Muscle of leg (tissue), 11 donors: ENCODE data around the gene SPR. TPM values are rescaled to one million over a fixed set of nuclear protein-coding genes. Genes with fewer than 3 reads are reported as not detected.

Experiments used
- DNase-seq: peaks from one replicate; pipeline ENCODE4 v3.0.0; 2013
- H3K27ac ChIP-seq: one replicate; pipeline ENCODE4 v1.5.1; 2013; ENCODE audit warnings: mild to moderate bottlenecking, low read length, control low read depth
- H3K27me3 ChIP-seq: one replicate; pipeline ENCODE4 v1.6.1; 2013; ENCODE audit warnings: low read length; ENCODE audit not compliant: control insufficient read depth, insufficient read depth
- H3K36me3 ChIP-seq: one replicate; pipeline ENCODE4 v1.6.1; 2013; ENCODE audit warnings: low read length; ENCODE audit not compliant: control insufficient read depth, insufficient read depth
- H3K4me1 ChIP-seq: one replicate; pipeline ENCODE4 v1.6.1; 2013; ENCODE audit warnings: low read length; ENCODE audit not compliant: control insufficient read depth, insufficient read depth
- H3K4me3 ChIP-seq: one replicate; pipeline ENCODE4 v1.5.1; 2013; ENCODE audit warnings: low read length, control low read depth
- H3K9me3 ChIP-seq: replicated peaks from 2 replicates; pipeline ENCODE4 v1.6.1; 2013; ENCODE audit warnings: low read depth, low read length; ENCODE audit not compliant: control insufficient read depth
- WGBS: methylation state at CpG from one replicate; pipeline ENCODE4 v1.1.5; 2013; ENCODE audit warnings: missing lambda C conversion rate; ENCODE audit not compliant: insufficient coverage; 5-methylcytosine and 5-hydroxymethylcytosine counted together
- polyA plus RNA-seq, 8 donors: library from polyadenylated mRNA; unstranded; fragments of 120-200 nt; gene quantifications; one replicate each; pipeline versions ENCODE4 v1.2.1 to v1.2.3, GENCODE V29; 2013; ENCODE audit warnings: inconsistent platforms in 1 of 8, low replicate concordance in 1 of 8; ENCODE audit not compliant: insufficient read length in 8 of 8, insufficient read depth in 1 of 8
- total RNA-seq: library from RNA; stranded (reverse); fragments of 120-200 nt; gene quantifications from one replicate; pipeline ENCODE4 v1.2.4, GENCODE V29; 2013

SPR gene
- total and polyA plus RNA-seq, 9 donors, result 2.6 to 5.0 (median 4.1) TPM

- H3K4me3 ChIP-seq, result no peak overlapping the region
- H3K36me3 ChIP-seq, result no peaks in the 10 kb centered on the region
- H3K27me3 ChIP-seq, result peaks cover 94% of the 10 kb centered on the region
- WGBS, result 50% methylated on average over 1 of the region's 1 CpG
- no peaks in the 10 kb centered on the region for H3K9me3 ChIP-seq
- no peak overlapping the region for H3K27ac ChIP-seq
- DNase-seq, result no peak
- peaks cover 36% of the 10 kb centered on the region for H3K4me1 ChIP-seq
Measured at GRCh38 chr2:72921853-72922252, 34.6 kb downstream of the SPR start.

- no peaks in the 10 kb centered on the region for H3K36me3 ChIP-seq
- no peaks in the 10 kb centered on the region for H3K9me3 ChIP-seq
- H3K4me1 ChIP-seq, result peaks cover 25% of the 10 kb centered on the region
- WGBS, result 2% methylated on average over 26 of the region's 36 CpGs
- peaks cover 95% of the 10 kb centered on the region for H3K27me3 ChIP-seq
- DNase-seq, result no peak
- no peak overlapping the region for H3K27ac ChIP-seq
- no peak overlapping the region for H3K4me3 ChIP-seq
Measured at GRCh38 chr2:72923833-72924352, 36.7 kb downstream of the SPR start.

GRCh38 chr2:72924353-72925240 is 37.4 kb downstream of the SPR start:
- no peak overlapping the region for H3K4me3 ChIP-seq
- 1% methylated on average over 61 of the region's 61 CpGs for WGBS
- no peaks in the 10 kb centered on the region for H3K36me3 ChIP-seq
- H3K4me1 ChIP-seq, result peaks cover 25% of the 10 kb centered on the region
- H3K9me3 ChIP-seq, result no peaks in the 10 kb centered on the region
- peaks cover 95% of the 10 kb centered on the region for H3K27me3 ChIP-seq
- no peak overlapping the region for H3K27ac ChIP-seq
- no peak for DNase-seq

- no peak overlapping the region for H3K27ac ChIP-seq
Measured at GRCh38 chr2:72925328-72925943, 38.2 kb downstream of the SPR start.

GRCh38 chr2:72926368-72926767 is 39.2 kb downstream of the SPR start:
- WGBS, result 0% methylated on average over 1 of the region's 4 CpGs
- no peak for DNase-seq
- no peaks in the 10 kb centered on the region for H3K36me3 ChIP-seq
- peaks cover 93% of the 10 kb centered on the region for H3K27me3 ChIP-seq
- H3K27ac ChIP-seq, result no peak overlapping the region
- no peak overlapping the region for H3K4me3 ChIP-seq
- H3K9me3 ChIP-seq, result no peaks in the 10 kb centered on the region
- H3K4me1 ChIP-seq, result peaks cover 10% of the 10 kb centered on the region

More at GRCh38 chr2:72925328-72925943, 38.2 kb downstream of the SPR start:
- 7% methylated on average over 9 of the region's 26 CpGs for WGBS
- Histone ChIP-seq H3K27me3 (peaks cover 95% of the 10 kb centered on the region), H3K9me3 (no peaks in the 10 kb centered on the region), H3K4me1 (peaks cover 18% of the 10 kb centered on the region), H3K4me3 (no peak overlapping the region), H3K36me3 (no peaks in the 10 kb centered on the region)
- DNase-seq, result no peak

- WGBS, result 52% methylated on average over 4 of the region's 6 CpGs
- Histone ChIP-seq H3K4me1 (peaks cover 10% of the 10 kb centered on the region), H3K4me3 (no peak overlapping the region), H3K27me3 (peaks cover 90% of the 10 kb centered on the region), H3K36me3 (no peaks in the 10 kb centered on the region), H3K9me3 (no peaks in the 10 kb centered on the region), H3K27ac (no peak overlapping the region)
- no peak for DNase-seq
Measured at GRCh38 chr2:72926811-72927465, 39.7 kb downstream of the SPR start.

- Histone ChIP-seq H3K9me3 (no peaks in the 10 kb centered on the region), H3K4me1 (peaks cover 10% of the 10 kb centered on the region), H3K27me3 (peaks cover 86% of the 10 kb centered on the region), H3K4me3 (no peak overlapping the region), H3K27ac (no peak overlapping the region), H3K36me3 (no peaks in the 10 kb centered on the region)
- WGBS, result 68% methylated on average over 6 of the region's 8 CpGs
- no peak for DNase-seq
Measured at GRCh38 chr2:72927619-72928550, 40.7 kb downstream of the SPR start.

GRCh38 chr2:72929010-72929409 is 41.8 kb downstream of the SPR start:
- Histone ChIP-seq H3K4me3 (no peak overlapping the region), H3K27ac (no peak overlapping the region), H3K27me3 (peaks cover 81% of the 10 kb centered on the region), H3K9me3 (no peaks in the 10 kb centered on the region), H3K4me1 (peaks cover 6% of the 10 kb centered on the region), H3K36me3 (no peaks in the 10 kb centered on the region)
- no peak for DNase-seq
- WGBS, result 100% methylated on average over 1 of the region's 1 CpG

GRCh38 chr2:72931280-72931910 is 44.2 kb downstream of the SPR start:
- no peaks in the 10 kb centered on the region for H3K9me3 ChIP-seq
- DNase-seq, result no peak
- 87% methylated on average over 8 of the region's 14 CpGs for WGBS
- H3K27me3 ChIP-seq, result peaks cover 79% of the 10 kb centered on the region
- no peaks in the 10 kb centered on the region for H3K4me1 ChIP-seq
- no peak overlapping the region for H3K4me3 ChIP-seq
- no peaks in the 10 kb centered on the region for H3K36me3 ChIP-seq
- H3K27ac ChIP-seq, result no peak overlapping the region
